HUES48 (cell line): ENCODE measurements around the gene PDS5B.
"Not testable (repeated sequence)": the region's sequence is repeated elsewhere in the genome, so short reads cannot be mapped to it uniquely, and the experiment has no call there.

Source experiments
- H3K27ac ChIP-seq: one replicate; pipeline ENCODE4 v1.7.0; 2013; ENCODE audit warnings: low read depth, low read length, inconsistent platforms
- H3K27me3 ChIP-seq: 2 replicates; pipeline ENCODE4 v1.6.1; 2013; ENCODE audit warnings: mild to moderate bottlenecking, low read length; ENCODE audit not compliant: control insufficient read depth, insufficient read depth
- H3K36me3 ChIP-seq: 2 replicates; pipeline ENCODE4 v1.6.1; 2013; ENCODE audit warnings: low read length; ENCODE audit not compliant: control insufficient read depth, insufficient read depth
- H3K4me1 ChIP-seq: 2 replicates; pipeline ENCODE4 v1.6.1; 2013; ENCODE audit warnings: mild to moderate bottlenecking, low read length; ENCODE audit not compliant: control insufficient read depth, insufficient read depth
- H3K4me3 ChIP-seq: 2 replicates; pipeline ENCODE4 v1.5.1; 2013; ENCODE audit warnings: mild to moderate bottlenecking, low read depth, low read length
- H3K9ac ChIP-seq: 2 replicates; pipeline ENCODE4 v1.6.1; 2013; ENCODE audit warnings: mild to moderate bottlenecking, low read depth, low read length, moderate library complexity
- H3K9me3 ChIP-seq: 2 replicates; pipeline ENCODE4 v1.6.1; 2013; ENCODE audit warnings: low read length; ENCODE audit not compliant: control insufficient read depth, insufficient read depth

PDS5B gene

DNA sequence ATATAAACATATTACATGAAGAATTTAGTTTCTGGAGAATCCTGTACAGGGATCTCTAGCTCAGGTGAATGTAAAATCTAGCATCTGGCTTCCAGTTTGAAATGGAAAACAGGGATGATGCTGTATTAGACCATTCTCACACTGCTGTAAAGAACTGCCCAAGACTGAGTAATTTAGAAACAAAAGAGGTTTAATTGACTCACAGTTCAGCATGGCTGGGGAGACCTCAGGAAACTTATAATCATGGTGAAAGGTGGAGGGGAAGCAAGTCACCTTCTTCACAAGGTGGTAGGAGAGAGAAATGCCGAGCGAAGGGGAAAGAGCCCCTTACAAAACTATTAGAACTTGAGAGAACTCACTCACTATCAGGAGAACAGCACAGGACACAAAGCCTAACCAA, 30.6 kb upstream of the PDS5B start:
- Histone ChIP-seq H3K4me3 (no peak overlapping the region), H3K9ac (no peak overlapping the region), H3K36me3 (no peaks in the 10 kb centered on the region), H3K4me1 (no peaks in the 10 kb centered on the region), H3K27ac (no peak overlapping the region), H3K27me3 (no peaks in the 10 kb centered on the region), H3K9me3 (peaks cover 2% of the 10 kb centered on the region; the same call in 1 of the 2 replicates)

- H3K4me1 ChIP-seq, H3K36me3 ChIP-seq, H3K27me3 ChIP-seq, H3K9me3 ChIP-seq, H3K4me3 ChIP-seq, H3K9ac ChIP-seq, H3K27ac ChIP-seq: not testable (repeated sequence)
Measured at GRCh38 chr13:32560842-32561241, 25.4 kb upstream of the PDS5B start.

GRCh38 chr13:32575687-32576086, 10.6 kb upstream of the PDS5B start:
- not testable (repeated sequence) for H3K9me3 ChIP-seq, H3K36me3 ChIP-seq, H3K4me3 ChIP-seq, H3K9ac ChIP-seq, H3K27ac ChIP-seq, H3K27me3 ChIP-seq, H3K4me1 ChIP-seq

DNA sequence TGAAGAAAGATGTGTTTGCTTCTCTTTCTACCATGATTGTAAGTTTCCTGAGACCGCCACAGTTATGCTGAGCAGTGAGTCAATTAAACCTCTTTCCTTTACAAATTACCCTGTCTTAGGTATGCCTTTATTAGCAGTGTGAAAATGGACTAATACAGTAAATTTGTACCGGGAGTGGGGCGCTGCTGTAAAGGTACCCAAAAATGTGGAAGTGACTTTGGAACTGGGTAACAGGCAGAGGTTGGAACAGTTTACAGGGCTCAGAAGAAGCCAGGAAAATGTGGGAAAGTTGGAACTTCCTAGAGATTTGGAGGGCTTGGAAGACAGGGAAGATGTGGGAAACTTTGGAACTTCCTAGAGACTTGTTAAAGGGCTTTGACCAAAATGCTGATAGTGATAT, 9.2 kb upstream of the PDS5B start:
- Histone ChIP-seq H3K4me3 (no peak overlapping the region), H3K27ac (no peak overlapping the region), H3K27me3 (no peaks in the 10 kb centered on the region), H3K9me3 (no peaks in the 10 kb centered on the region), H3K9ac (no peak overlapping the region), H3K4me1 (no peaks in the 10 kb centered on the region), H3K36me3 (no peaks in the 10 kb centered on the region)

DNA sequence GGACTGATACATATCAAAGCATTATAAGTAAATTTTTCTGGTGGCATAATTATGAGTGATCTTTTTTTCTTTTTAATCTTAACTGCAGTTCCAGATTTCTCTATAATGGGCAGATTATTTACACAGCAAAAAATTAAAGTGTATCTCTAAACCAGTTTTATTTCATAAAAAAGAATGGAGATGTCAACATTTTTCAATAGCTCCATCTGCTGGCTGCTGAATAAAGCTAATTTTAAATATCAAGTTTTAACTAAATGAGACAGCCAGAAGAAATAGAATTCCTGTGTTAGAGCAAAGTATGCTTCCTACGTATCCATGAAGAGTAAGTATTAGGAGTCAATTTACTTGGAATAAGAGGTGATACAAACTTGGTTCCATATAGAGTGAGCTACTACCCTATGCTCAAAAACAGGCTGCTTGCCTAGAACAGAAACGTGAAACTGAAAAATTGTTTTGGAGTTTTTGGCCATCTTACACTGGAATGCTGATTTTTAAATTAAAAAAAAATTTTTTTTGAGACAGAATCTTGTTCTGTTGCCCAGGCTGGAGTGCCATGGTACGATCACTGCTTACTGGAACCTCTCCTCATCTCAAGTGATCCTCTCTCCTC, 5.0 kb upstream of the PDS5B start:
- H3K4me3 ChIP-seq: no peak overlapping the region
- 0 out of 2 replicates have a peak, but pooled peaks cover 3% of the 10 kb centered on the region for H3K4me1 ChIP-seq
- no peak overlapping the region for H3K27ac ChIP-seq
- H3K9ac ChIP-seq: no peak overlapping the region
- H3K27me3 ChIP-seq: peaks cover 4% of the 10 kb centered on the region; the same call in 1 of the 2 replicates
- H3K9me3 ChIP-seq: no peaks in the 10 kb centered on the region
- H3K36me3 ChIP-seq: no peaks in the 10 kb centered on the region

DNA sequence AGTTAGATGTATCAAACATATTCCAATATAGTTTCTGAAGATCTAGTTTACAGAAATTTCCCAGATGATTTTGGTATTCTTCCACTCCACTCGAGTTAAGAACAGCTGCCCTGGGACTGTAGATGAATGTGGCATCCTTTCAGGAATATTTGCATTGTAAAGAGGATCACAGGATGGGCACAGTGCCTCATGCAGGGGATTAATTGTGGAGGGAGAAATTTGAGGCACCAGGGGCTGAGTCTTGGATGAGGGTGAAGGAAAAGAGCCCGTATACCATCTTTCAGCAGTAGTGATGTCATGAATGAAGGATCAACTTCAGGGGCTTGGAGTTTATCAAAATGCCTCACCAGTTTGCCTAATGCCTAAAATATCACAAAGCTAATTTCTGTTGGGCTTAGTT, 4.0 kb upstream of the PDS5B start:
- Histone ChIP-seq H3K27ac (no peak overlapping the region), H3K36me3 (no peaks in the 10 kb centered on the region), H3K9me3 (no peaks in the 10 kb centered on the region), H3K4me3 (no peak overlapping the region), H3K4me1 (0 out of 2 replicates have a peak, but pooled peaks cover 3% of the 10 kb centered on the region), H3K9ac (no peak overlapping the region), H3K27me3 (peaks cover 4% of the 10 kb centered on the region; the same call in 1 of the 2 replicates)

- peaks cover 4% of the 10 kb centered on the region; the same call in 1 of the 2 replicates for H3K4me1 ChIP-seq
- H3K9ac ChIP-seq: no peak overlapping the region
- no peak overlapping the region for H3K27ac ChIP-seq
- no peaks in the 10 kb centered on the region for H3K36me3 ChIP-seq
- no peak overlapping the region for H3K4me3 ChIP-seq
- no peaks in the 10 kb centered on the region for H3K9me3 ChIP-seq
- H3K27me3 ChIP-seq: peaks cover 4% of the 10 kb centered on the region; the same call in 1 of the 2 replicates
Measured at GRCh38 chr13:32582991-32583390, 3.3 kb upstream of the PDS5B start.

DNA sequence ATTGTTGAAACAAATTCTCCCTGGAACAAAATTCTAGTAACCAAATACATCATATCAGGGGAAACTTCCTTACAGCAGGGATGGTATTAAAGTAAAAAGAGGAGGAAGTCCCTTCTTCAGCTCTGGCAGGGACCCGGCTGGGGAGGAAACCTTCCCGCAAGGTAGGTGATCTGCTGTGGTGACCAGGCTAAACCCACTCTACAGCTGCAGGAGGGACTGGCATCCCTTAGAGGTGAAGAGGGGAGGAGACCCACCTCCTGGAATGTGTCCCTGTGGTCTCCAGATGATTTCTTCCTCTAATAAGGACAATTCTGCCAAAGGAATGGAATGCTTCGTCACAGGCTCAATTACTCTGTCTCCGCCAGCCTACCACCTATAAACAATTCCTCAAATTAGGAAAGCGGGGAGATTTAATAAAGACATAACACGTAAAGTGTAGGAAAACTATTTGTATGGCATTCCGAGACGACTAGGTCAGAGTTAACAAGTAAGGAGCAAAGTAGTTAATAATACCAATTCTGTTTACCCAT, 637 bp upstream of the PDS5B start:
- Histone ChIP-seq H3K27me3 (peaks cover 4% of the 10 kb centered on the region; the same call in 1 of the 2 replicates), H3K9ac (no peak overlapping the region), H3K27ac (no peak overlapping the region)

GRCh38 chr13:32587011-32587810, 959 bp downstream of the PDS5B start:
- Histone ChIP-seq H3K27ac (peak overlapping the region; percentile 98), H3K36me3 (no peaks in the 10 kb centered on the region), H3K27me3 (peaks cover 4% of the 10 kb centered on the region; the same call in 1 of the 2 replicates), H3K4me1 (peaks cover 23% of the 10 kb centered on the region; the same call in 1 of the 2 replicates), H3K4me3 (peak overlapping the region; percentile 93), H3K9me3 (no peaks in the 10 kb centered on the region), H3K9ac (peak overlapping the region; percentile 77)

More for the DNA sequence above, 637 bp upstream of the PDS5B start:
- H3K9me3 ChIP-seq: no peaks in the 10 kb centered on the region
- no peaks in the 10 kb centered on the region for H3K36me3 ChIP-seq
- H3K4me1 ChIP-seq: peaks cover 23% of the 10 kb centered on the region; the same call in 1 of the 2 replicates
- H3K4me3 ChIP-seq: peak overlapping the region; percentile 86

GRCh38 chr13:32587811-32588170, 1.5 kb downstream of the PDS5B start:
- Histone ChIP-seq H3K4me3 (peak overlapping the region; percentile 93), H3K4me1 (peaks cover 23% of the 10 kb centered on the region; the same call in 1 of the 2 replicates), H3K27me3 (peaks cover 4% of the 10 kb centered on the region; the same call in 1 of the 2 replicates), H3K9me3 (no peaks in the 10 kb centered on the region), H3K9ac (peak overlapping the region; percentile 77), H3K27ac (peak overlapping the region; percentile 98), H3K36me3 (no peaks in the 10 kb centered on the region)

DNA sequence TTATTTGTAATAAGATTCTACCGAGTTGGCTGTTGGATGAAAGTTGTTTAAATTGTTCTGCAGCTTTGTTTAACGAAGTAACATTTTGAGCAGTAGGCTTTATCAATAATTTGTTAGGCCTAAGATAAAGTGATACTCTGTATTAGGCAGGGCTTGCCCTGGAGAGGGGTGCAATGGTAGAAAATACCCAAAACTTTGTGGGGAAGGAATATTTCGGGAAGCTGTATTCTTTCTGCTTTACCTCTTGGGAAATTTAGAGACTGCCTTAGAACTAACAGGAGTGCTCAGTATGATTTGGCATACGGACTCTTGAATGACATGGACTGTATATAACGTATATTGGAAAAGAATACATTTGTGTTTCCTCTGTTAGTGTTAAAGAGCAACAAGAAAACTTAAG, 2.5 kb downstream of the PDS5B start:
- H3K36me3 ChIP-seq: no peaks in the 10 kb centered on the region
- peaks cover 23% of the 10 kb centered on the region; the same call in 1 of the 2 replicates for H3K4me1 ChIP-seq
- H3K27me3 ChIP-seq: peaks cover 4% of the 10 kb centered on the region; the same call in 1 of the 2 replicates
- H3K9ac ChIP-seq: no peak overlapping the region
- H3K9me3 ChIP-seq: no peaks in the 10 kb centered on the region
- H3K4me3 ChIP-seq: peak overlapping the region; percentile 93
- H3K27ac ChIP-seq: no peak overlapping the region
